ENCODE results near the gene CALU.

CALU gene

DNA sequence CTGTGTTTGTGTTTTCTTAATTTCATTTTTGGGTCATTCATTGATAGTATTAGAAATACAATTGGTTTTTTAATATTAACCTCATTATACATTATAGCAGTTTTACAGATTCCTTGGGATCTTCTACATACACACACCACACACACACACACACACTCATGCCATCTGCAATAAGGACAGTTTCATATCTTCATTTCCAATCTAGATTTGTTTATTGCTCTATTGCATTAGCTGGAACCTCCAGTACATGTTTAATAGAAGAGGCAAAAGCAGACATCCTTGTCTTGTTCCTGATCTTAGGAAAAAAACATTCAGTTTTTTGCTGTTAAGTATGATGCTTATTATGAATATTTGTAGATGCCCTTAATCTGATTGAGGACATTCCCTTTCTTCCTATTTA is 17.8 kb upstream of the CALU start:
- in situ Hi-C loops (cut with MboI; ENCODE audit: low sequenced_read_pairs): no loop called here

DNA sequence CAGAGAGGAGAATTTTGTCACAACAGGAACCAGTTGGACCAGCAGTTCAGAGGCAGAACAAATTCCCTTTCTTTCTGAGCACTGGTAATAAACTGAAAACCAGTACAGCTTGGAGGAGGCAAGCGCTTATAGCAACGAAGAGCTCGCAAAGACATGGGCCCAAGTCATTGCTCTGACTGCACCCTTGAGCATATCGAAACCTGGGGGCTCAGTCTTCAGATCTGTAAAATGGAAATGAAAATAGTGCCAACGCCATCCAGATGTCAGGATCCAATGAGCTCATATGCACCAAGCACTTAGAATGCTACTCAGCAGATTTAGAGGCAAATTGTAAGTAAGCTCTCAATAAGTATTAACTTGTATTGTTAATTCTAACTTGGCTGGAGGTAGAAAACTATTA is 14.4 kb upstream of the CALU start:
- in situ Hi-C loops (cut with MboI; ENCODE audit: low sequenced_read_pairs): no loop called here

DNA sequence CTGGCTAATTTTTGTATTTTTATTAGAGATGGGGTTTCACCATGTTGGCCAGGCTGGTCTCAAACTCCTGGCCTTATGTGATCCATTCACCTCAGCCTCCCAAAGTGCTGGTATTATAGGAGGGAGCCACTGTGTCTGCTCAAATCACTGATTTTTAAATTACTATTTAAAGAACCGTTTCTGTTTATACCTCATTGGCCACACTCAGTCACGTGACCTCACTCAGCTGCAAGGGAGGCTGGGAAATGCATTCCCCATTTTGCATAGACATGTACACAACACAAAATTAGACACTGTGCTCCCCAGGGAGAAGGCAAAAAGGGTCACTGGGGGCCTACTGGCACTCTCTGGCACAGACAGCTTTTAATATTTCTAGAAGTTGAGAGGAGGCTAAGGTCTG is 13.6 kb upstream of the CALU start:
- in situ Hi-C loops (cut with MboI; ENCODE audit: low sequenced_read_pairs): no loop called here

DNA sequence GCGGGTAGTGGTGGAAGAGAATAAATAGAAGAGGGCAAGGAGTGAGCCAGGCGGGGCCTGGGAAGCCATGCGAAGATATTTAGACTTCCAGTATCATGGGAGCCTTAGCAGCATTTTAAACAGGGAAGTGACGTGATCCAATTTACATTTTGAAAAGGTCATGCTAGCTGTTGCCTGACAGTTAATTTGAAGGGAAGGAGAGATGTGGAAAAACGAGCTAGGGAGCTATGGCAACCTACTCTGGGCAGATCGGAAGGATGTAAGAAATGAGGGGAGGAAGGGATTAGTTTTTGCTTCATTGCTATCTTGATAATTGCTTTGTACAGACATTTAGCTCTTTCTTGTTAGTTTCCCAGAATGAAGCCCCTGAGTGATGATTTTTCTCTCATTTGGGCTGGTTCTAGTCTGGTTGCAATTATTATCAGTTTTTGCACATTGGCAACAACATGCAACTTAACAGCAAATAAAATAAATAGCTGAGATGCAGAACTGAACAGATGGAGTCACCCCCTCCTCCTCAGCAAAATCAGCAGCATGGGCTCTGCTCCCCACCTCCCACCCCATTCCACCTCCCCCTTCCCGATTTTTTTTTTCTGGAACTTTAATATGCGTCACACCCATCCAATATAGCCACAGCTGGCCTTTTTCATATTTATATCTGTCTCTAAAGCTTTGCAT is 13.0 kb upstream of the CALU start:
- in situ Hi-C loops (cut with MboI; ENCODE audit: low sequenced_read_pairs): no loop called here

DNA sequence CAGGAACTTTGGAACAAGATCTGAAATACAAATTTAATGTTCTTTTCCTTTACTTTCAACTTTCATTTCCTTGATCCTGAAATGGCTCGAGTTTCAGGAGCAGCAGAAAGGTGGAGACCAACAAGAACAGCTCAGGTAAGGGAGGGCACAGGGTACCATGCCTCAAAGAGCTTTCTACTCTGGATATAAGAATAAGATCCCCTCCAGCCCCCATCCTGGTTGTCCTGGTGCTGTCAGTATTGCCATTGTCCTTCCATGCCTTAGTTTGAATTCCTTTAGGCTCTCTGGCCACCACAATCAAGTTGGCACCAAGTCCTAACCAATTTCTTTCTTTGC is 12.5 kb upstream of the CALU start:
- in situ Hi-C loops (cut with MboI; ENCODE audit: low sequenced_read_pairs): no loop called here

DNA sequence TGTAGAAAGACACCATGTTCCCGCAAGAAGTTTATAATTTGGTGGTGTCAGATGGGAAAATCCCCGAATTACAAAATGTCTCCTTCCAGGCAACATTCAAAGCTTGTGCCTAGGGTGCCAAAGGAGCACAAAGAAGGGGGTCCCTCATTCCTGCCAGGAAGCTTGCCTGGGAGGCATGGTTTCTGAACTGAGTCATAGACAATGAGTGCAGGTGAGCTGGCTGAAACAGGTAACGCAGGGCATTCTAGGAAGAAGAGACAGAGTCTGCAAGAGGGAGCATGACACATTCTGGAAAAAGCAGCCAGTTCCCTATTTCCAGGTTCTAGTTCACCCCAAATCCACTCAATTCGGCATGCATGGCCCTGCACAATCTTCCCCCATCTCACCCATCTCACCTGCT is 11.9 kb upstream of the CALU start:
- in situ Hi-C loops (cut with MboI; ENCODE audit: low sequenced_read_pairs): no loop called here

DNA sequence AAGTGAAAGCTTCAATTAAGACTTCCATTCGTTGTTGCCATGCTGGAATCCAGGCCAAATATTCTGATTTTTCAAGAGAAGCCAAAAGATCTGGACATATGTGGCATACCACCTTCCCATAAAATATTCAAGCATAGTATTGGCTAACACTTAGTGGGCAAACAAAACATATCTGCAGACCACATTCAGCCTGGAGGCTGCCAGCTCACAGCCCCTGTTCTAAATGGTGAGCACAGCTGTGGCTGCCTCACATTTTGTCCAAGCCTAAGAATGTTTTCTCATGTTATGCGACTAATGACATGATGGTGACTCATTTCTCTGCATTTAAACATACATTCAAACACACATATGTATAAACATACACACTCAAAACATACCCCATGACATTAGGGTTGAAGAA is 10.6 kb upstream of the CALU start:
- in situ Hi-C loops (cut with MboI; ENCODE audit: low sequenced_read_pairs): no loop called here

DNA sequence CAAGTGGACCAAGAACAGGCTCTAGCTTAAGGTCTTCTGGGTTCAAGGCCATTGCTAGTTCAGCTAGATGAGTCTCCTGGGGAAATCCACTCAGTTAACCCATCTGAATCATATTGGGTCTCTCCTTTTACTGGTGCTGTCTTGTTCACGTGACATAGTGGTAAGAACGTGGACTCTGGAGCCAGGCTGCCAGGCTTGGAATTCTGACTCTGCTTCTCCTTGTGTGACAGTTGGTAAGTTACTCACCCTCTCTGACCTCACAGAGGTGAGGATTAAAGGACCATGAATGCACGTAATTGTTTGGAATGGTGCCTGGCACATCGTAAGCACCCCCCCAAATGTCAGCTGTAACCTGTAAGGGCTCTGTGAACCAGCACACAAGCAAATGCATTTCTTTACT is 9.7 kb upstream of the CALU start:
- in situ Hi-C loops (cut with MboI; ENCODE audit: low sequenced_read_pairs): no loop called here

DNA sequence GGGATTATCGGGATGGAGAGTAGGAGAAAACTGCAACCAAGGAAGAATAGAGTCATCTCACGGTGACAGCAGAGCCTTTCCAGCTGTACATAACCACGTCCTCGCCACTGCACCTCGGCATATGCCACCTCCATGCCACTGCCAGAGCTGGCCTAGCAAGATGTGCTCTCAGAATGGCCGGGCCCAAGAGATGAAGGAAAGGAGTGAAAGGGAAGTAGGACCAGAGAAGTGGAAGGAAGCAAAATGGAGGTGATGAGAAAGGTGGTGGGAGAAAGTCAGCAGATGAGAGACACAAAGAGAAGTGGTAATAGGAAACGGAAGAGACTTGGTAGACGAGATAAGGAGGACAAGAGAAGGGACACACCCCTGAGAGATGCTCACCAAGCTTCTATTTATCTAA is 8.0 kb upstream of the CALU start:
- in situ Hi-C loops (cut with MboI; ENCODE audit: low sequenced_read_pairs): no loop called here

DNA sequence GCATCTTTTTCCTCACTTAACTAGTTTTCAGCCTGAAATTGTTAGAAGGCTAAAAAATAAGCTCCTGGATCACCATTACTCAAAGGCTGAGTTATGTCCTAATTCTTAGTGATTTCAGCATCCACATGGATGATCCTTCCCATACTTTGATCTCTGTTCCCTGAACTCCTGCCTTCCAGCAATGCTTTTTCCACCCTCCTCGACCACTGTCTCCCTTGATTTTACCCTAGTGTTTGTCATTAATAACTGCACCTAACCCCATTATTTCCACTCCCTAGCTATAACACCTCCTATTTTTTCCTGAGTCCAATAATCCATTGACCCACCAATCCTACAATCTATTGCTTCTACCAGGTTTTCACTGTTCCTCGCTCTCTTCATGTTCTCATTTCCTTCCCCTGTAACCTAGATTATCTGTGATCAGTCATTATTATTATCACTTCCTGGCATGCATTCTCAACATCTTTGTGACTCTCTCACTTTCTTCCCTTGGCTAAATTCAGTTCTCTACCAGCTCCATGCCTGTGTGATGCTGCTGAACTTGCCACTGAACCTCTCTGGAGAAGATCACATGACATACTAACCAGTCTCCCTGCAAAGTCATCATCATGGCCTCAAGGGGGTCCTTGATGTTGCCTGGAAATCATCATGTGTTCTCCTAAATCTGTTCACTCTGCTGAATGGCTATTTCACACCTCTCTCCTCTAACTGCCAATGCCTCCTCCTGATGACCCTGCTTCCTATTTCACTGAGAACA is 6.5 kb upstream of the CALU start:
- in situ Hi-C loops (cut with MboI; ENCODE audit: low sequenced_read_pairs): no loop called here

DNA sequence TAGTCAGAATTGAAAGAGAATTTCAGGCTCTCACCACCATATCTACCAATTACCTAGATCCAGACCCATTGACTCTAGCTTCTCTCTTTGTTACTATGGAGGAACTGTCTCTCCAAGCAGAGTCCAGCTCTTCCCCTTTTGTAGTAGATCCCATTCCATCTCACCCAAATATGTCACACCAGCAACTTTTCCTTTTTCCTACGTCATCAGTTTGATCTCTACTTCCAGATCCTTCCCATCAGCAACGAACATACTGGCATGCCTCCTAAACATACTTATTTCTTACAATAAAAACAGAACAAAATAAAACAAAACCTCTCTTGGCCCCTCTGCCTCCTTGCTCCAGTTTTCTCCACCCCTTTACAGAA is 5.9 kb upstream of the CALU start:
- in situ Hi-C loops (cut with MboI; ENCODE audit: low sequenced_read_pairs): no loop called here

DNA sequence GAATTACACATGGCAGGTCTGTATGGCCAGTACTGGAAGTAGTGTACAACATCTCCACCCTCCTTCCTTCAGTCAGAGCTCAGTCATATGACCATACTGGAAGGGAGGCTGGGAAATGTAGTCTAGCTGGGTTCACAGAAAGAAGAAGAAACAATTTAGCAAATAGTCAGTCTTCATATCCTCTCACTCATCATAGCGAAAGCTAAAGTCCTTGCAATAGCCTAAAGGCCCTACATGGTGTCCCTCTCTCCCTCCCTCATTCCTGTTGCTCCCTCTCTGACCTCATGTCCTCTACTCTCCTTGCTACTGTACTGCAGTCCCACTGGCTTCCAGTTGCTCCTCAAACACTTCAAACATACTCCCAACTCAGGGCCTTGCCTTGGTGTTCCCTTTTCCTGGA is 4.3 kb upstream of the CALU start:
- in situ Hi-C loops (cut with MboI; ENCODE audit: low sequenced_read_pairs): no loop called here

DNA sequence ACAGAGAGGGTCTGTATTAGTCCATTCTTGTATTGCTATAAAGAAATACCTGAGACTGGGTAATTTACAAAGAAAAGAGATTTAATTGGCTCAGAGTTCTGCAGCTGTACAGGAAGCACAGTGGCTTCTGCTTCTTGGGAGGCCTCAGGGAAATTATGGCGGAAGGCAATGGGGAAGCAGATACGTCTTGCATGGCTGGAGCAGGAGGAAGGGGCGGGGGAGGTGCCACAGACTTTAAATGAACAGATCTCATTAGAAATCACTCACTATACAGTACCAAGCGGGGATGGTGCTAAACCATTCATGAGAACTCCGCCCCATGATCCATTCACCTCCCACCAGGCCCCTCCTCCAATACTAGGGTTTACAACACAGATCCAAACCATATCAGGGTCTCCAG is 3.7 kb upstream of the CALU start:
- in situ Hi-C loops (cut with MboI; ENCODE audit: low sequenced_read_pairs): no loop called here

DNA sequence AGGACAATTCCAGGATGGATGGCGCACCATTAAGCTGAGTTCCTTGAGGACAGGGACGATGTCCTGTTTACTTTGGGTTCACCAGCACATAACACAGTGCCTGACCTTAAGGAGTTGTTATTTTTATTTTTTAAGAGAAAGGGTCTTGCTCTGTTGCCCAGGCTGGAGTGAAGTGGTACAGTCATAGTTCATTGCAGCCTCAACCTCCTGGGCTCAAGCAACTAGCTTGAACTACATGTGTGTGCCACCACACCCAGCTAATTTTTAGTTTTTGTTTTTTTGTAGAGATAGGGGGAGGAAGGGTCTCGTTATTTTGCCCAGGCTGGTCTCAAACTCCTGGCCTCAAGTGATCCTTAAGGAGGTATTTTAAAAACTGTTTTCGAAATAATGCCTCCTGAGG is 1.7 kb upstream of the CALU start:
- in situ Hi-C loops (cut with MboI; ENCODE audit: low sequenced_read_pairs): no loop called here

DNA sequence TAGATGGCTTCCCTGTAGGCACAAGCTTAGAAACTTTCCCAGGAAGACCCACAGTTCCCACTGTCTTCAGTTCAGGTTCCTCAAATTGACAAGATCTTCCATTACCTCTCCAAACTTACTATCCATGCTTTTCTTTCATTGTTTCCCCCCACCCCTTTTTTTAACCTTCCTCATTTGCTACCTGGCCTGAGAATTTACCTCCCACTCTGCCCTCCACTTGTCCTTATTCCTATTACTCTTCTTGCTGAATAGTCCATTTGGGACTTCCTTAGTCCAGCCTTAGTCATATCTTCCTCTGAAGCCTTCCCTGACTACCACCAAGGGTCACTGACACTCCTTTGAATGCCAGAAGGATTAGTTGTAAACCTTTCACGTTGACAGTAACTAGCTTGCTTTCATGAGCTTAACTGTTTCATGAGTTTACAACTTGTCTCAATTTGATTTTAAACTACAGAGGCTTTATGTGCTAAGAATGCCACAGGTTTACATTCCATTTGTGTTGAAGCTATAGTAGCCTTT is 1.2 kb upstream of the CALU start:
- in situ Hi-C loops (cut with MboI; ENCODE audit: low sequenced_read_pairs): no loop called here

DNA sequence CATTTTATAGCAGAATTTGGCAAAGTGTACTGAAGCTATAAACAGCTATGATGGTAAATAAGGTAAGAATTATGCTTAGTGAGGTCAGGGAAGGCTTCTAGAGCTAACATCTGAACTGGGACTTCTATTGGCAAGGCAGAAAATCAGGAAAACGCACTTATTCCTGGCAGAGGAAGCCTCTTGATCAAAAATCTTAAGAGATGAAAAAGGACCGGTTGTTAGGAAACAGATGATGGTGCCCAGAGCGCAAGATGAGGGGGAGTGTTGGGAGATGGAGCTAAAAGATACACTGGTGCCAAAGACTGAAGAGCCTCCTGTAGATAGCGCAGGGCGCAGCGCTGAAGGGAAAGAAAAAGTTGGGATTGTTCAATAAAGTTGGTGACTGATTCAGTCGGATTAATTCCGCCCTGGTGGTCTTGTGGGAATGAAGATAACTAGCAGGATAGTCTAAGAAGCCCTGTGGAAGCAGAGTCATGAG is 550 bp upstream of the CALU start:
- in situ Hi-C loops (cut with MboI; ENCODE audit: low sequenced_read_pairs): no loop called here

DNA sequence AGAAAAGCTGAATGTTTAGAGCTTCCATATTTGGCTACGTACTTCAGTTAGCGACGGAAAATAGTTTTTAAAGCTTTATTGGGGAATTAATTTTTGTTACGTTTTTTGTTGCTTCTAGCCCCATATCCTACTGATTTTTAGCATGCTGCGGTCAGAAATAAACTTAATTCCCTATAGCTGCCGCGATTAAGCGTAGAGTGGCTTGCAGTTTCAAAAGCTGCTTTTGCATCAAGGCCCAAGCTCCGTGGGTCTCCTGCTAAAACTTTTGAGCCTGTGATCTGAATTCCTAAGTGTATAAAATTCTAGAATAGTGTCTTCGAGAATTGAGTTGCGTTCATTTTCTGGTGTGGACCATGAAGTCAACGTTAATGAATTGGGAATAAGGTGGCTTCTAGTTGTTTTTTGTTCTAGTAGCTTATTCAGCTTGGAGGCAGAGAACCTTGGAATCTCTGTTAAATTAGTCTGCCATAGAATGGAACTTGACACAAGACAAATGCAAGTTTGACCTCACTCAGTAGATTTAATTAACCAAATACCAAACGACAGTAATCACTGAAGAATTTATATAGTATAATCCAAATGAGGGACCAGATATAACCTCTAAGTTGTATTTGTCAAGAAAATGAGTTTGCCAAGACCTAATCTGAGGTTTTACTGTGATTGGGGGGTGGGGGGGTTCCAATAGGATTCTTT is 977 bp downstream of the CALU start:
- in situ Hi-C loops (cut with MboI; ENCODE audit: low sequenced_read_pairs): no loop called here

DNA sequence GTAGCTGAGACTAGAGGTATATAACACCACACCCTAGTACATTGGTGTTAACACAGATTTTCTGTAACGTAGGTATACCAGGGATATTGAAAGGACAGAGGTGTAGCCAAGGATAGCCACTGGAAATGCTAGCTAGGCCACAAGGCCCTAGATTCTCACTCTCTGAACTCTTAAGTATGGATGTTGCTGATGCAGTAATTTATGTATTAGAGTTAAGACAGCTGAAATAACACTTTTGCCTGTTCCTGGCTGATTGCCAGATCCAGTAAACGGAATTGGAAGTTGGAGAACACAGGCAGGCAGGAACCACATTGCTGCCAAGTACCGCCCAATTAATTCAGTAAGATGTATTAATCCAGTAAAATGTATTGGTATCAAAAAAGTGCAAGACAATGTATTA is 1.8 kb downstream of the CALU start:
- in situ Hi-C loops (cut with MboI; ENCODE audit: low sequenced_read_pairs): no loop called here

DNA sequence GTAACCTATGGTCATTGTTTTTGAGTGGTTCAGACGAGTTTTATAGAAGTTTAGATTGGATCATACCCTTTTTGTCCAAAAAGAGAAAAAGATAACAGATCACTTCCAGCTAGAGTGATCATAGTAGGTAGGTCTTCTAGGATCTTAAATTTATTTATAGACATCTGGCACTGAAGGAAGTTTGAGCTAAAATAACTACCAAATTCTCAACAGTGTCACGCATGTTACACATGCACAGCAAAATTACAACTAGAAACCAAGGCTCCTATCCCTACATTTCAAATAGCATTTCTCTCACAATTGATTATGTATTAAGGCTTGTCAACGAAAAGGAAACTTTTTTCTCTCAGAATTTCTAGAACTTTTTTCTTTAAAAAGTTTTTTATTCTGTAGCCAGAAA is 2.3 kb downstream of the CALU start:
- in situ Hi-C loops (cut with MboI; ENCODE audit: low sequenced_read_pairs): no loop called here

DNA sequence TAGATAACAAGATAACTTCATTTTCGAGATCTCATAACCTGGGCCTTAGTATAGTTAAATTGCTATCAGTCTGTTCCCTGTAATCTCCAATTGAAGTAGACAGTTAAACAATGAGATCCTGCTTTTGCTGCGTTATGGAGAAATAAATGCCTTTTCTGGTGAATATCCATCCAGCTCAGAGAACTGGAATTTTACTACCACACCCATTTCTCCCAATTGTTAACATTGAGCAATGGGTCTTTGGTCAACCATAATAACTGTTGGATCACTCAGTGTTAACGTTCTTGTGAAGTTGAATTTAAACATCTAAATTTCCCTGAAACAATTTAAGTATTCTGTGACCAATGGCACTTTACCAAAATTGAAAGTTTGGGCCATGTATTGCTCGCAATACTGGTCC is 3.0 kb downstream of the CALU start:
- in situ Hi-C loops (cut with MboI; ENCODE audit: low sequenced_read_pairs): no loop called here

DNA sequence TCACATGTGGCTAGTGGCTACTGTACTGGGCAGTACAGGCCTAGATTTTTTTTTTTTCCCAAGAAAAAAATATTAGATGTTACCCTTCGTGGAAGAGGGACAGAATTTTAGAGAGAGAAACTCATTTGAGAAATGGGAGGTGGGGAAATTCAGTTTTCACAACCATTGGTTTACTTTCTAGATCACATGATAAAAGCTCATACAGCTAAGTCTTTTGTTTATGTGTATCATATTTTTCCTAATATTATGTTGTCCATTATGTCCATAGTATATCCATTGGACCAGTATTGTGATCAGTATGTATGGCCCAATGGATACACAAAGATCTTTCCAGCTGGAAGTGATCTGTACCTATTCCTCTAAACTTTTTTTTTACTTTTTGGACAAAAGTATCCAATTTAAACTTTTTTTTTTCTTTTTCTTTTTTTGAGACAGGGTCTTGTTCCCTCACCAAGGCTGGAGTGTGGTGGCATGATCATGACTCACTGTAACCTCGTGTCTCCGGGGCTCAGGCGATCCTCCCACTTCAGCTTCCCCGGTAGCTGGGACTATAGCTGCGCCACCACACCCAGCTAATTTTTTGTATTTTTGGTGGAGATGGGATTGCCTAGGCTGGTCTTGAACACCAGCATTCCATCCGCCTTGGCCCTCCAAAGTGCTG is 4.1 kb downstream of the CALU start:
- in situ Hi-C loops (cut with MboI; ENCODE audit: low sequenced_read_pairs): no loop called here

Data from HL-60/S4 treated with phorbol 12-myristate 13-acetate at 8.2 ng/mL for 4 days and 3 days (cell line).